HG03159 (cell line): ENCODE measurements around the gene GRIK4.
"Not testable (repeated sequence)": the region's sequence is repeated elsewhere in the genome, so short reads cannot be mapped to it uniquely, and the experiment has no call there.

Experiments used
- ATAC-seq: cut with Tn5 transposase; IDR thresholded peaks from one replicate; pipeline ENCODE4 v1.9.1; 2021; ENCODE audit warnings: mild to moderate bottlenecking, moderate library complexity; ENCODE audit not compliant: unreplicated experiment

Gene GRIK4, protein sequence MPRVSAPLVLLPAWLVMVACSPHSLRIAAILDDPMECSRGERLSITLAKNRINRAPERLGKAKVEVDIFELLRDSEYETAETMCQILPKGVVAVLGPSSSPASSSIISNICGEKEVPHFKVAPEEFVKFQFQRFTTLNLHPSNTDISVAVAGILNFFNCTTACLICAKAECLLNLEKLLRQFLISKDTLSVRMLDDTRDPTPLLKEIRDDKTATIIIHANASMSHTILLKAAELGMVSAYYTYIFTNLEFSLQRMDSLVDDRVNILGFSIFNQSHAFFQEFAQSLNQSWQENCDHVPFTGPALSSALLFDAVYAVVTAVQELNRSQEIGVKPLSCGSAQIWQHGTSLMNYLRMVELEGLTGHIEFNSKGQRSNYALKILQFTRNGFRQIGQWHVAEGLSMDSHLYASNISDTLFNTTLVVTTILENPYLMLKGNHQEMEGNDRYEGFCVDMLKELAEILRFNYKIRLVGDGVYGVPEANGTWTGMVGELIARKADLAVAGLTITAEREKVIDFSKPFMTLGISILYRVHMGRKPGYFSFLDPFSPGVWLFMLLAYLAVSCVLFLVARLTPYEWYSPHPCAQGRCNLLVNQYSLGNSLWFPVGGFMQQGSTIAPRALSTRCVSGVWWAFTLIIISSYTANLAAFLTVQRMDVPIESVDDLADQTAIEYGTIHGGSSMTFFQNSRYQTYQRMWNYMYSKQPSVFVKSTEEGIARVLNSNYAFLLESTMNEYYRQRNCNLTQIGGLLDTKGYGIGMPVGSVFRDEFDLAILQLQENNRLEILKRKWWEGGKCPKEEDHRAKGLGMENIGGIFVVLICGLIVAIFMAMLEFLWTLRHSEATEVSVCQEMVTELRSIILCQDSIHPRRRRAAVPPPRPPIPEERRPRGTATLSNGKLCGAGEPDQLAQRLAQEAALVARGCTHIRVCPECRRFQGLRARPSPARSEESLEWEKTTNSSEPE

DNA sequence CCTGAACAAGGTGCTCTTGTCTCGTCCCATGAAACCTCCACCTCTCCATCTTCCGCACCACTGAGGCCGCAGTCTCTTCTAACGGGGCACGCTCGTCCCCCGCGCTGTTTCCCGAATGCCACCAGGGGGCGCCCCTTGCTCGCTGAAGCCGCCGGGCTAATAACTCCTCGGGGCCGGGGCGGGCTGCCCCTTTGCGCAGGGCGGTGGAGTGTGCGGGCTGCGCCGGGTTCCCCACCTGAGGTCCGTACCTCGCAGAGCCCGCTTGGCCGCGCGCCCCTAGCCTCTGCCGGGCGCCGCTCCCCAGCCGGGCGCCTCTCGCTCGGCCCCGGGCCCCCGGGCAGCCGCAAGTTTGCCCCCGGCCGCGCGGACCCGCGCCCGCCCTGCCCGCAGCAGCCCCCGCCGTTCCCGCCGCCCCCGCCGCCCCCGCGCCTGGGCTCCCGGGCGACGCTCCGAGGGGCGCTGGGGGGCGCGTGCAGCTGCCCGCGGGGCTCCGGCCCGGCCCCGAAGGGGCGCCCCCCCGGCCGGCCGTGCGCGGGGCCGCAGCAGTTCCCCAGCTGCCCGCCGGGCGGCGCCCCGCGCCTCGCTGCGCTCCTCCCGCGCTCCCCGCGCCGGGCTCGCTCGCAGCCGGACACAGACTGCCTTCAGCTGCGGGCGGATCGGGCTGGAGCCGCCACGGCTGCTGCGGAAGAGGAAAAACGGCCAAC is at the start of gene GRIK4:
TSS of gene GRIK4 (plus strand) at position 633 of the 704 bp plus-strand sequence. CDS start 148,571 bp downstream, outside the sequence.
- peak; percentile 88 for ATAC-seq

DNA sequence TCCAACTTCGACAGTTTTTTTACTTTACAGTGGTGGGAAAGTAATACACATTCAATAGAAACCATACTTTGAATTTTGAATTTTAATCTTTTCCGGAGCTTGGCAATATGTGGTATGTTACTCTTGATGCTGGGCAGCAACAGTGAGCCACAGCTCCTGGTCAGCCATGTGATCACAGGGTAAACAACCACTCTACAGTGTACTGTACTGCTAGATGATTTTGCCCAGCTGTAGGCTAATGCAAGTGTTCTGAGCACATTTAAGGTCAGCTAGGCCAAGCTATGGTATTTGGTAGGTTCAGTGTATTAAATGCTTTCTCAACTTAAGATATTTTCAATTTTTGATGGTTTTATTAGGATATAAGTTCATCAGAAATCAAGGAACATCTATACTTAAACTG is 48.7 kb upstream of the GRIK4 start:
- no peak for ATAC-seq

DNA sequence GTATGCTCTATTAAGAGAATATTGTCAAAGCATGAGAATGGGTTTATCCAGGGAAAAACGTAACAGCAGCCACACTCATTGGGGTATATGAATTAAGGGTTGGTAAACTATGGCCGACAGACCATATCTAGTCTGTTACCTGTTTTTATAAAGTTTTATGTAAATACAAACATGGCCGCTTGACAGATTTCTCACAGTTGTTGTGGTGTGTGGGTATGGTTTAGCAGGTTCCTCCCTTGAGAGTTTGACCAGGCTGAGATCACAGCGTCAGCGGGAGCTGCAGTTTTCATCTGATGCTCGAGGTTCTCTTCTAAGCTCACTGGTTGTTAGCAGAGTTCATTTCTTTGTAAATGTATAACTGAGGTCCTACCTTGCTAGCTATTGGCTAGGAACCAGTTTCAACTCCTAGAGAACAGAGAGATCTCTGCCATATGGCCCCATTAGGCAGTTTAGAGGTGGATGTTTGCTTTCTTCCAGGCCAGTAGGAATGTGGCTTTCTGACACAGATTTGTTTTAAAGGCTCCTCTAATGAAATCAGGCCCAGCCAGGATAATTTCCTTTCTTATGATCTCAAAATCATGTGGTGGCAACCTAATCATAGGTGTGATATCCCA is 45.5 kb upstream of the GRIK4 start:
- ATAC-seq, result no peak

DNA sequence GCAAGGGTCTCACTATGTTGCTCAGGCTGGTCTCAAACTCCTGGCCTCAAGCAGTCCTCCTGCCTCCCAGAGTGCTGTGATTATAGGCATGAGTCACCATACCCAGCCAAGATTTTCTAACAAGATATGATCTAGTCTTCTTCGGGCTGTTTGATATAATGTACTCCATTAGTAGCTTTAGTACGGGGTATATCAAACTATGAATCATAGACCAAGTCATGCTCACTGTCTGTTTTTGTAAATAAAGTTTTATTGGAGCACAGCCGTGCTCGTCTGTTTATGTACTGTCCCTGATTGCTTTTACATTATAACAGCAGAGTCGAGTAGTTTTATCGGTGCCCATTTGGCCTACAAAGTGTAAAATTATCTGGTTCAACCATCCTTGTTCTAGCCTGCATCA is 43.9 kb upstream of the GRIK4 start:
- no peak for ATAC-seq

DNA sequence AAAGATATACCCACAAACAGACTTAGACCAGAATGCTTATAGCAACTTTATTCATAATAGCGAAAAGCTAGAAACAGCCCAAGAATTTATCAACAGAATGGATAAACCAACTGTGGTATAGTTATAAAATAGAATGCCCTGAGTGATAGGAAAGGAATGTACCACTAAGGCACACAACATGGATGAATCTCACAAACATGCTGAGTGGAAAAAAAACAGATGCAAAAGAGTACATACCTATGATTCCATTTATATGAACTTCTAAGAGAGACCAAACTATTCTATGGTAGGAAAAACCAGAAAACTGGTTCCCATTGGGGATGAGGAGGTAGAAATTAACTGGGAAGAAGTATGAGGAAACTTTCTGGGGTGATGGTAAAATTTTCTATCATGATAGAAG is 40.4 kb upstream of the GRIK4 start:
- ATAC-seq, result no peak

DNA sequence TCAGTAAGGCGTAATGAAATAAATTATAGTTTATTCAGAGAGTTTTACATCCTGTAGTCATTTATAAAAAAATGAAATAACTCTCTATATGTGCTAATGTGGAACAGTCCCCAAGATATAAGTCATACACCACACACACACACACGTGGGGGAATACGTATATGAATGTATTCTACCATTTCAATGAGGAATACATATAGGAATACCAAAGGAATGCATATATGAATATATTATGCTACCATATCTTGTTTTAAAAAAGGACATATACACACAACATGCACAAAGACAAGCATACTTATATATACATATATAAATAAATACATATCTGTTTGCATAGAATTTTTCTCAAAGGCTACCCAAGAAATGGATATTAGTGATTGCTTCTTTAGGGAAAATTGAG is 39.6 kb upstream of the GRIK4 start:
- no peak for ATAC-seq

DNA sequence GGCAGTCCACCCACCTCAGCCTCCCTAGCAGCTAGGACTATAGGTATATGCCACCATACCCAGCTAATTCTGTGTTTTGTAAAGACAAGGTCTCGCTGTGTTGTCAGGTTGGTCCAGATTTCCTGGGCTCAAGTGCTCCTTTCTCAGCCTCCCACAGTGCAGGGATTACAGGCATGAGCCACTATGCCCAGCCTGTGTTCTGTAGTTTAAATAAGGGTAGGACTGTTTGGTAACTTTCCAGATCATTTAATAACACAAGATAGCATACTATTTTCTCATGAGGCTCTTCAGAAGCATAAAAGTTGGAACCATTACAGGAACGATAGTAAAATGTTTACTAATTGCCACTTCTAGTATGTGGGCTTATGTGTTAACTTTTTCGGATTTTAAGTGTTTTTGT is 38.0 kb upstream of the GRIK4 start:
- no peak for ATAC-seq

DNA sequence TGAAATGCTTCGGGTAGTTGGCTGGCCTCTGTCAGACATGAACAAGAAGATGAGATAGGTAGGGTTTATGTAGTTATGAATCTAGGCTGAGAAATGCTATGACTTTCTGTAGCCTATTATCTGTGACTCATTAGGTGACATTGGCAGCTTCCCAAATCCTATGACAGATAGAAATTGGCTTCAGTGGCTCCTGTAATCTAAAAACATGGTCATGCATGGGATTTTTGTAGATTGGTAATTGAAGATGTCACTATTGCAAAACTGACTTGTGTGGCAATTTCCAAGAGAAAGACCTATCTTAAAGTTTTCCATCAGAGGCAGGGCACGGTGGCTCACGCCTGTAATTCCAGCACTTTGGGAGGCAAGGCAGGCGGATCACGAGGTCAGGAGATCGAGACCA is 29.4 kb upstream of the GRIK4 start:
- no peak for ATAC-seq

DNA sequence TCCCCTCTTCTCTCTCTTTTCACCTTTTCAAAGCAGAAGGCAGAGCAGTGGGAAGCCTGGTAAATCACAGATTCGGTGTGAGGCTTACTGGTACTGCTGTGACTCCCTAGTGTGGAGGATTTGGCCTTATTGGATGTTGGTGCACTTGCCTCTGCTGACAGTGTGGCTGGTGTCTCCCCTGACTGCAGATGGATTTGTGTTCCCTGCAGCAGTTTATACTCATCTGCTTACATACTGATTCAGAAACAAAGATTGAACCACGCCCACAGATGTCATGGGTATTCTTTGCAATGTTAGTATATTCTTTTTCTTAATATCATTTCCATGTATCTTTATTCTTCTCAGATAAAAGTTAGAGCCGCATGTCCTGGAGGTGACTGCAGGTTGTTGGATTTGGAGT is 26.8 kb upstream of the GRIK4 start:
- no peak for ATAC-seq

DNA sequence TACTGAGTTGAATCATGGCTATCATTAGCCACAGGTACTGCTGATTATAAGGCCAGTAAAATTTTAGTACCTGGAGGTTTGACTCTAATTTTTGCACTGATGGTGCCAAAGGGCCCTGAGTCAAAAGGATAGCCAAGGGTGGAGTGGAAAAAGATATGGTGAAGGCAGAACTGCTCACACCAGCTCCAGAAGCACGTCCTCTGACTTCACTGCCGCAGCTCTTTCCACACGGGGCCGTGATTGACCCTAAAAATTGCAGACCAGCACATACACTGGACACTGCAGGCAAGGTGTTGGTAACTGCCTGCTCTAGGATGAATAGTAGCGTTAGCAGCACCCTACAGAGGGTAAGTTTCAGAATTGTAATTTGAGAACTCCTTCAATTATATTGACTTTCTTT is 25.4 kb upstream of the GRIK4 start:
- no peak for ATAC-seq

DNA sequence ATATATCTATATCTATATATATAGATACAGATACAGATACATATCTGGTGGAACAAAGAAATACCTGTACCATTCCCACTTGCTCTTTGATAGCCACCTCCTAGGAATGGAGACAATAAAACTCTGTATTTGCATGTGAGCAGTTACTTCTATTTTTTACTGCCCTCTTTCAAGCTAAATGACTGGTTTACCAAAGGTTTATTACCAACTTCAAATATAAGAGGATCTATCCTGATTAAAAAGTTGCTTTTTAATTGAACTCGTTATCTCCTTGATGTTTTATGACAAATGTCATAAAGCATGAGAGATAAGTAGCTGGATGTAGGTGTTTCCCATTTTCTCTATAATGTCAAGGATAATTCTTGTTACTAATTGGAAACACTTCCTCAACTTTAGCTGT is 21.7 kb upstream of the GRIK4 start:
- ATAC-seq, result no peak

DNA sequence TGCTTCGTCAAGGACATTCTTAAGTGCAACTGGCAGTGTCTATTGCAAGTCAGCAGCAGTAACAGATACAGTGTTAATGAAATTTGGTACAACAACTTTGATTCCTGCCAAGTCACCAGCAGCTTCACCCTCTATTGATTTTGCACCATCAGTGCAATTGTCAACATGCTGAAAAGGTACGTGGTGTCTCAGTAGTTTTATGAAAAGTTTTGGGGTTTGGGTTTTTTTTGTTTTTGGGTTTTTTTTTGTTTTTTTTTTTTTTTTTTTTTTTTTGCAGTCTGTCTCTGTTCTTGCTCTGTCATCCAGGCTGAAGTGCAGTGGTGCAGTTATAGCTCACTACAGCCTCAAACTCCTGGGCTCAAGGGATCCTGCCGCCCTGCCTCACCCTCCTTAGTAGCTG is 19.1 kb upstream of the GRIK4 start:
- ATAC-seq, result no peak

DNA sequence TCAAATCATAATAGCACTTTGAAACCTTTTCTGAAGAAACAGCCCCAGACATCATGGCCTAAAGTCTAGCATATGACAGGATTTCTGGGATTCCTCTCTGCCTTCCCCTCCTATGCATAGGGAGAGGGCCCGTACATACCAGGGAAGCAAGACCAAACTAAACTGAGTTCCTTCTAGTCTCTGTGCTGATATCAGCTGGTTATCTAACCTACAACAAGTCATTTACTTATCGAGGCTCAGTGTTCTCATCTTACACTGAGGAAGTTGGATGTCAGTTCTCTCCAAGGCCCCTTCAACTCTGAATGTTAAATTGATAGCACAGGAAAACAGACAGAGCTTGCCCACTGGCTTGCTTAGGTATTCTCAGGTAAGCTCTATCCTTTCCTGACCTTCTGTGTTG is 17.0 kb upstream of the GRIK4 start:
- no peak for ATAC-seq

DNA sequence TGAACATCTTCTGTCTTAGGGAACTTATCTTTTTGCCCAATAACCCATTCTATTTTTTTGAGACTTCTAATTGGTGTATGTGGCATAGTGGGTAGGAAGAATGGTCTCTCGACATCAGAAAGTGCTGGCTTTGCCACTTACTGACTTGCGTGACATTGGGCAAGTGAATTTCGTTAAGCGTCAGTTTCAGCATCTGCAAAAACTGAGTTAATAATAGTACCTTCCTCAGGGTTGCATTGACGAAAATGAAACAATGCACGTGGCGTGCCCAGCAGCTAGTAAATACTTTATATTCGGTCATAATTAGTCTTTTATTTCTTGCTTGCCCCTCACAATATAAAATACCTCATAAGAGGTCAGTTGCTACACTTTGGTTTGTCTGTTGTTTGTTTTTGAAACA is 12.5 kb upstream of the GRIK4 start:
- no peak for ATAC-seq

DNA sequence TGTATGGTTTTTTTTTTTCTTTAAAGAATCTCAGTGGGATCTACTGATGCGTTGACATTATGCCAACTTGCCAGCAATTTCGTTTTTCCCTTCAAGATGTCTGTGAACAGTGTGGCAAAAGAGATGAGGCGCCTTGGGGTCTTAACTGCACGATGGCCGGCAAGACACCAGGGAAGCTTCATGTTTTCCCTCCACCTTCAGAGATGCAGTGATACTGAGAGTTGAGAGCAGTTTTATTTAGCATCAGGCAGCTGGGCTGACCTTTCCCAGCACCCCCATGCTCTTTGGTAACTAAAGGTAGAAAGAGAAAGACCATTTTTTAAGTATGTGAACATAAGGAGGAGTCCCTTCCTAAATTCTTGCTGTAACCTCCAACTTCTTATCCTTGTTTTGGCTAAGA is 11.7 kb upstream of the GRIK4 start:
- ATAC-seq, result no peak

DNA sequence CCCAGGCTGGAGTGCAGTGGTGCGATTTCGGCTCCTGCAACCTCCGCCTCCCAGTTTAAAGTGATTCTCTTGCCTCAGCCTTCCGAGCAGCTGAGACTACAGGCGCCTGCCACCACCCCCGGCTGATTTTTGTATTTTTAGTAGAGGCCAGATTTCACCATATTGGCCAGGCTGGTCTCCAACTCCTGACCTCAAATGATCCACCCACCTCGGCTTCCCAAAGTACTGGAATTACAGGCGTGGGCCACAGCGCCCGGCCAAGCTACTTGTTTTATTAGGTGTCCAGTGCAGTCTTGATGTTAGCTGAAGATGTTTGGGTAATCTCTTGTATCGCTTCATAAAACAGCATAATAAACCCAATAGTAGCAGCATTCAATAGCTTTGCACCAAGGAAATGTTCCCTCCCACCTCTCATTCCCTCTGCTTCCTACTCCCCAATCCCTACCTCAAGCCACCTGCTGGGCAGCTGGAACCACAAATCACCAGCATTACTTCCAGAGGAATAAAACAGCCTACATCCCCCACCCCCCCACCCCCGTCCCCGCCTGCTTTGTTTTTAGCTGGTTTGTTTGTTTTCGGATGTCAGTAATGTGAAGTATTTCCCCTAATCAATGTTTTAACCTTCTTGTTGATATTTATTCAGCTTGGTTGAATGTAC is 11.0 kb upstream of the GRIK4 start:
- no peak for ATAC-seq

DNA sequence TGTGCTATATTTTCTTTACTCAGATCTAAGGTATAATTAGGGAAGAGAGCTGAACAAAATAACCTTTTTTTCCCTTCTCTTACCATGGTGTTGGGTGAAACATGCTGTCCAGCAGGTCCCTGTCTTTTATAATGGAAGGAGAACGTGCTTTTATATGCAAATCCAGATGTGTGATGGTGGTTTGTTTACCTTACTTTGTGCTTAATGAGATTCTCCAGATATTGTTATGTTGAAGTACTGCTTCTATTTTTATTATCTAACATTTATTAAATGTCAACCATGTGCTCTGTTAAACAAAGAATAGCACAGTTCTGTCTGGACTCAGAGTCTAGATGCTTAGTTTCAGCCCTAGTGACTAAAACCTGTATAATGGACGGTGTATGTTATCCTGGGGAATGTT is 10.1 kb upstream of the GRIK4 start:
- ATAC-seq, result no peak

DNA sequence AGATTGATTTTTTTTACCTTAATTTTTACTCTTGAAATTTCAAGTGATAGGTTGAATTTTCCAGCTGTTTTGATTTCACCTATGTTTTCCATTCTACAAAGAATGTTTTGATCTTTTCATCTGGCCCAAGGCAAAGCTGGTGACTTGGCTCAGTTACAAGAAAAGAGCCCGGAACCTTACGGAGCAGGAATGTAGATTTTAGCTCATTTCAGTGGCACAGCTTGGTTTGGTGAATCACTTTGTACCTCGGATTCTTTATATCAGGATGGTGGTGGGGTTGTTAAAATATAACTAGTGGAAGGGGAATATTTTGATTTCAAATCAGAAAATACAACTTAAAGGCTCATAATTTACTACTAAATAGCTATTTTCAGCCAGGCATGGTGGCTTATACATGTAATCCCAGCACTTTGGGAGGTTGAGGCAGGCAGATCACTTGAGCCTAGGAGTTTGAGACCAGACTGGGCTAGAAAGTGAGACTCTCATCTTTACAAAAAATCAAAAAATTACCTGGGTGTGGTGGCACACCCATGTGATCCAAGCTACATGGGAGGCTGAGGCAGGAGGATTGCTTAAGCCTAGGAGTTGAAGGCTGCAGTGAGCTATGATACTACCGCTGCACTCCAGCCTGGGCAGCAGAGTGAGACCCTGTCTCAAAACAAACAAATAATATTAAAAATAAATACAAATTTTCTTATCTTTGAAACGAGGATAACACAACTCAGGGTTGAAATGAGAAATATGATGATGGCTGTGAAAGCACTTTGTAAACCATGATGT is 9.4 kb upstream of the GRIK4 start:
- no peak for ATAC-seq

DNA sequence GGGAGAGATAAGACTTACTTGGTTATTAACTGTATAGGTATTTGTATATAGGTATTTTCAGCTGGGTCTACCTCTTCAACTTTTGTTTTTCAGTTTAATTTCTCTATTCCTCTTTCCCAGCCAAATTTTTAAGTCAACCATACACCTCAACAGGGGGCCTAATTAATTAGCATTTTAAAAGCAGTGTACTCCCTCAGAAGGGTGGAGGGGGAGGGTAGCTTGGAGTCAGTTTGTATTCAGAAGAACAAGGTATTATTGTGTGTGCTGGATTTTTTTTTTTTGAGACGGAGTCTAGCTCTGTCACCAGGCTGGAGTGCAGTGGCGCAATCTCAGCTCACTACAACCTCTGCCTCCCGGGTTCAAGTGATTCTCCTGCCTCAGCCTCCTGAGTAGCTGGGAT is 8.0 kb upstream of the GRIK4 start:
- not testable (repeated sequence) for ATAC-seq
